Lower lobe of right lung (tissue), 2 donors: ENCODE results near the gene PRR30. TPM values are rescaled to one million over a fixed set of nuclear protein-coding genes. Genes with fewer than 3 reads are reported as not detected.

Experiments used
- ATAC-seq, 2 donors: fragments of 200-7000 bp; cut with Tn5 transposase; one replicate each; pipeline ENCODE4 v1.9.1; 2020 to 2022; ENCODE audit warnings: mild to moderate bottlenecking in 2 of 2, moderate library complexity in 2 of 2
- DNase-seq: peaks from one replicate; pipeline ENCODE4 v3.0.0-alpha.2; 2020
- H3K27ac ChIP-seq: fragments of 200-600 bp; one replicate; pipeline ENCODE4 v1.8.0; 2022
- H3K27me3 ChIP-seq: fragments of 200-600 bp; one replicate; pipeline ENCODE4 v1.8.0; 2022; ENCODE audit warnings: low read depth
- H3K36me3 ChIP-seq: fragments of 200-600 bp; one replicate; pipeline ENCODE4 v1.8.0; 2022; ENCODE audit warnings: mild to moderate bottlenecking
- H3K4me1 ChIP-seq: fragments of 200-600 bp; one replicate; pipeline ENCODE4 v1.8.0; 2022
- H3K4me3 ChIP-seq: fragments of 200-600 bp; one replicate; pipeline ENCODE4 v1.8.0; 2022; ENCODE audit warnings: mild to moderate bottlenecking
- H3K9me3 ChIP-seq: fragments of 200-600 bp; one replicate; pipeline ENCODE4 v1.8.0; 2022
- intact Hi-C: fragments of 100-400 bp; cut with DNase I; formaldehyde crosslinking; loops from one replicate; pipeline ENCODE4 v1.11.0; 2022
- total RNA-seq: library from RNA; stranded (reverse); fragmentation: NEBNext Ultra II Directional; extraction: Animal tissue kit (Norgen Biotek cat#: 25700); gene quantifications from one replicate; pipeline ENCODE4 v1.2.1, GENCODE V29; 2021
- TF ChIP-seq, protein P1 (sequence below): fragments of 200-600 bp; IDR thresholded peaks from one replicate; pipeline ENCODE4 v1.8.0; 2022; ENCODE audit warnings: antibody characterized with exemption, mild to moderate bottlenecking
- donor health status: DM: no; HTN: yes; CAD: no; lungs with severe emphysema.

The PRR30 gene
- total RNA-seq, 1 donor from 2014 or later, result not detected

DNA sequence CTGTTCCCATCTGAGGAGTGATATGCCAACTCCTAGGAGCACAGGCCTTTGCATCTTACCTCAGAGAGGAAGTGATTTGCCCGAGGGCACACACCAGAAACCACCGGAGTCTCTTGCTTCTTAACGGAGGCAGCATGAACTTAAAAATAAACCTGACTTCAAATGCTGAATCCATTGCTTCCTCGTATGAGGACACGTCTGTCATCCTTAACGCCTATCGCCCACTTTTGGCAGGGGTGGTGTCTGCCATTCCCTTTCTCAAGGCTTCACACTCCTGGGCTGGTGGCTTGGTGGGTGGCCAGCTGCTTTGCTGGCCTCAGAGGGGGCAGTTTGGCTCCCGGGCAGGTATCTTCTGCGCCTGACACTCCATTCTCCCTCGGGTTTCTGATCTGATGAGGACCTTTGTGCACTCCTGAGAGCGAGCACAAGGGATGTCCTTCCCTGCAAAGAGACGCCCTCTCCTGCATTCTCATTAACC, 3.7 kb downstream of the PRR30 start:
- Histone ChIP-seq H3K36me3 (peaks cover 23% of the 10 kb centered on the region), H3K27ac (no peak overlapping the region), H3K4me3 (no peak overlapping the region), H3K27me3 (no peaks in the 10 kb centered on the region), H3K4me1 (peaks cover 17% of the 10 kb centered on the region), H3K9me3 (no peaks in the 10 kb centered on the region)
- ATAC-seq (no peak), DNase-seq (no peak)
- intact Hi-C loops, result no loop called here
- TF ChIP-seq, protein P1, sequence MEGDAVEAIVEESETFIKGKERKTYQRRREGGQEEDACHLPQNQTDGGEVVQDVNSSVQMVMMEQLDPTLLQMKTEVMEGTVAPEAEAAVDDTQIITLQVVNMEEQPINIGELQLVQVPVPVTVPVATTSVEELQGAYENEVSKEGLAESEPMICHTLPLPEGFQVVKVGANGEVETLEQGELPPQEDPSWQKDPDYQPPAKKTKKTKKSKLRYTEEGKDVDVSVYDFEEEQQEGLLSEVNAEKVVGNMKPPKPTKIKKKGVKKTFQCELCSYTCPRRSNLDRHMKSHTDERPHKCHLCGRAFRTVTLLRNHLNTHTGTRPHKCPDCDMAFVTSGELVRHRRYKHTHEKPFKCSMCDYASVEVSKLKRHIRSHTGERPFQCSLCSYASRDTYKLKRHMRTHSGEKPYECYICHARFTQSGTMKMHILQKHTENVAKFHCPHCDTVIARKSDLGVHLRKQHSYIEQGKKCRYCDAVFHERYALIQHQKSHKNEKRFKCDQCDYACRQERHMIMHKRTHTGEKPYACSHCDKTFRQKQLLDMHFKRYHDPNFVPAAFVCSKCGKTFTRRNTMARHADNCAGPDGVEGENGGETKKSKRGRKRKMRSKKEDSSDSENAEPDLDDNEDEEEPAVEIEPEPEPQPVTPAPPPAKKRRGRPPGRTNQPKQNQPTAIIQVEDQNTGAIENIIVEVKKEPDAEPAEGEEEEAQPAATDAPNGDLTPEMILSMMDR, result no peak

DNA sequence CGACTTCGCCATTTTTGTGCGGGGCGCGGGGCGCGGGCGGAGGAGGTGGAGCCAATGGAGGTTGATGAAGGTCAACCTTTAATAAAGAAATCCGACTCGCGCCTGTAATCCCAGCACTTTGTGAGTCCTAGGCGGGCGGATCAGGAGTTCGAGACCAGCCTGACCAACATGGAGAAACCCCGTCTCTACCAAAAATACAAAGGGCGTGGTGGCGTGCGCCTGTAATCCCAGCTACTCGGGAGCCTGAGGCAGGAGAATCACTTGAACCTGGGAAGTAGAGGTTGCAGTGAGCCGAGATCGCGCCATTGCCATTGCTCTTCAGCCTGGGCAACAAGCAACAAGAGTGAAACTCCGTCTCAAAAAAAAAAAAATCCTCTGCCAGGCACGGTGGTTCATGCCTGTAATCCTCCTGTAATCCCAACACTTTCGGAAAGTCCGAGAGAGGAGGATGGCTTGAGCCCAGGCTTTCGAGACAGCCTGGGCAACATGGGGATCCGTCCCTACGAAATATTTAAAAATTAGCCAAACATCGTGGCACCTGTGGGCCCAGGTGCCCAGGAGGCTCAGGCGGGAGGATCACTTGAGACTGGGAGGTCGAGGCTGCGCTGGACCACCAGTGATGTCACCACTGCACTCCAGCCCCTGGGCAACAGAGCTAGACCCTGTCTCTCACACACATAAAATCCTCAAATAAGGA, 4.3 kb downstream of the PRR30 start:
- H3K27me3 ChIP-seq, result no peaks in the 10 kb centered on the region
- peaks cover 29% of the 10 kb centered on the region for H3K36me3 ChIP-seq
- H3K4me1 ChIP-seq, result peaks cover 17% of the 10 kb centered on the region
- peak overlapping the region; percentile 15 for H3K27ac ChIP-seq
- H3K4me3 ChIP-seq, result peak overlapping the region; percentile 99
- ATAC-seq (no peak), DNase-seq (no peak)
- intact Hi-C loops, result no loop called here
- no peaks in the 10 kb centered on the region for H3K9me3 ChIP-seq
- TF ChIP-seq, protein P1, result no peak

DNA sequence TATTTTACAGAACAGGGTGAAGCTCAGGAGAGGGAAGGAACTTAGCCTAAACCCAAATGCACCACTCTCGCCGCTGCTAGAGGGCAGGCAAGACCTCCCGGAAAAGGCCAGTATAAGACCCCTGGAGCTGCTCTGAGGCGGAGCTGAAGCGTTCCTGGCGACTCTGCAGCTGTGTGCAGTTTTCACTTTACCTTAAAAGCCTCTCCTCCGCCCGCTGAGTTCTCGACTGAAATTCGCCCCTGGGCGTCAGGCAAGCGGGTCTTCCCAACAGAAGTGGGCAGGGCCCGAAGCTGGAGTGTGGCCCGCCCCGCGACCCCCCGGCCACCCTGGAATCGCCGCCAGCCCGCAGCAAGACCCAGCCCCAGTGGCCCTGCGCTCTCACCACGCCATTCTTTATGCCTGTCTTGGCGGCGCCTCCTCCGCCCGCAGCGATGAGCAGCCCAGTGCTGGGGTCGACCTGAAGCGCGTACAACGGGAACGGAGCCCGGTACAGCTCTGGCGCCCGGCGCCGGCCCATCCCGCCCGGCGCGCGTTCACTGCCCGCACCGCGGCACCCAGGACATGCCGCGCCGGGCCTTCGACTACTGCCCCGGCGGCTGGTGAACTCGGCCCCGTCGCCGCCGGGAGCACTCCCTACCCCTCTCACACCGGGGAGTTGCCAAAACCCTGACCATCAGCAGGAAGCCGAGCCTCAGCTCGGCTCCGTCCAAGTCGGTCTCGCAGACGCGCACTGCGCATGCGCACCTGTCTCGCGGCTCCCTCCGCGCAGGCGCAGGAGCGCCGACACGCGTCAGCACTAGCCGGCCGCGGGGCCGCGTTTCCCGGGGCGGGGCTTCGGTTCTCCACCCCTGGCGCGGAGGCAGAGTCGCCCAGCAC, 5.1 kb downstream of the PRR30 start, which contains the start of gene PREB:
PREB (minus strand) TSS at position 732 of the 876 bp plus-strand sequence; CDS start at position 517, 215 bp downstream.
- intact Hi-C loops, result no loop called here
- peak within 1 kb of the TSS; percentile 94 for H3K27ac ChIP-seq
- peak within 1 kb of the TSS; percentile 99 for H3K4me3 ChIP-seq
- no peaks in the 10 kb centered on the region for H3K27me3 ChIP-seq
- peaks cover 17% of the 10 kb centered on the region for H3K4me1 ChIP-seq
- DNase-seq, result peak; percentile 99
- no peaks in the 10 kb centered on the region for H3K9me3 ChIP-seq
- ATAC-seq, result peak; percentile 97 to 98
- H3K36me3 ChIP-seq, result peaks cover 36% of the 10 kb centered on the region
- TF ChIP-seq, protein P1, result peak; percentile 17

DNA sequence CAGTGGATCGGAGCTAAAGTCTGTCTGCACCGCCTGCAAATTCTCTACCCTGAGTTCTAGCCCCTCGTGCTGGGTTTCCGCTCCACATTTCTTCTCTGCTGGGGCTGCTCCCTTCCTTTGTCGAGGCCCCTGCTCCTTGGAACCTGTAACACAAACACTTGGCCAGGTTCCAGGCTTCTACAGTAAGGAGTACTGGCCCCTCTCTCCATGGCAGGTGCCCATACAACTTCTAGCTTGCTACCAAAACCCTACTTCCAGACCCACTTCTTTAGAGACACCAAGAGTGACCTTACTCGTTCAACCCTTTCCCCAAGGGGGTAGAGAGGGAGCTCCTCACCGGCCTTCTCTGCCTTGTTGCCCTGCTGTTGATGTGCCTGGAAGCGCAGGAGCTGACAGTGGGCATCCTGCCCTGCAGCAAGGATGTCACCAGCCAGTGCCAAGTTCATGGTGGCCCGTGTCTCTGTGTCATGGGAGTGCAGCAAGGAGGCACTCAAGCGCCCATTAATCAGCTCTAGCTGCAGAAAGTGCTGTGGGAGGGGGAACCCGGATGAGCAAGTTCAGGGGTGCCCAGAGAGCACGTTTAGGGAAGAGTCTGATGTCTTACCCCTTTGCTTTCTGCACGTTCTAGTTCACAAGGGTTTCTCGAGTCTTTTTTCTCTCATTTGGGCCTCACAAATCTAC, 5.9 kb downstream of the PRR30 start:
- Histone ChIP-seq H3K27me3 (no peaks in the 10 kb centered on the region), H3K9me3 (no peaks in the 10 kb centered on the region), H3K36me3 (peaks cover 36% of the 10 kb centered on the region), H3K4me3 (peak overlapping the region; percentile 99), H3K27ac (no peak overlapping the region), H3K4me1 (peaks cover 17% of the 10 kb centered on the region)
- ATAC-seq (no peak), DNase-seq (no peak)
- TF ChIP-seq, protein P1, result no peak
- intact Hi-C loops, result no loop called here

DNA sequence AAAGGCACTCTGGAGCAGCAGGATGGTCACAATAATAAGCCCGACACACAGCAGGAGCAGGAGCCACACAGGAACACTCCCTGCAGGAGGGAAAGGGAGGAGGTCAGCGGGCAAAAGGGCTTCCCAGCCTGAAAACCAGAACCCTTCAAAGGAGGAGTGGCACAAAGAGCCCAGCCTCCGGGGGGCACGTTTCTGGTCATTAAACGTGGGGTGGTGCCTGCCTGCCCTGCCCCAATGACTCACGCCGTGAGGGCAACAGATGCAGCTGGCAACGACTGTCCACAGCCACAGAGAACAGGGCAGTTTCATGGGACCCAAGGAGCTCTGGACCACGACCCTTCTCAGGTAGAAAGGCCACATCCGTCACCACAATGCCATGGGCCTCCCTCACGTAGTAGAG, 7.8 kb downstream of the PRR30 start:
- intact Hi-C loops, result no loop called here
- Histone ChIP-seq H3K4me3 (no peak overlapping the region), H3K36me3 (peaks cover 36% of the 10 kb centered on the region), H3K4me1 (peaks cover 17% of the 10 kb centered on the region), H3K27ac (no peak overlapping the region), H3K27me3 (no peaks in the 10 kb centered on the region), H3K9me3 (no peaks in the 10 kb centered on the region)
- TF ChIP-seq, protein P1, result no peak
- ATAC-seq, result no peak
- no peak for DNase-seq
